ENCODE measurements around the gene SYNPR.

DNA sequence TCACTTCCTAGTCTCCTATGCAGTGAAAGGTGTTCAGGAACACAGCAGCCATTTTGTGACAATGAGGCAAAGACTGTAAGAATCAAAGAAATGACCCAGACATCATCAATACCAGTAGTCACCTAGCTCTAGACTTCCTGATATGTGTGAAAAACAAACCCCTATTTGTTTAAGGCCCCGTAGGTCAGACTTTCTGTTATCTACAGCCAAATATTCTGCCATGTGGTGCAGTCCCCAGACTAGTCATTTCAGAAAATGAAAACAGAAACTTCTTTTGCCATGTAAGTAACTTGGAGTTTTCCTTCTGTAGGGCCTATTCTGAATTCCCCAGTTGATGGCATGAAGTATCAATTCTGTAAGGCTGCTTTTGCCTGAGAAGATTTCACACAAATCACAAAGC lies 192.6 kb downstream of the SYNPR start:
- TF ChIP-seq, protein P1, sequence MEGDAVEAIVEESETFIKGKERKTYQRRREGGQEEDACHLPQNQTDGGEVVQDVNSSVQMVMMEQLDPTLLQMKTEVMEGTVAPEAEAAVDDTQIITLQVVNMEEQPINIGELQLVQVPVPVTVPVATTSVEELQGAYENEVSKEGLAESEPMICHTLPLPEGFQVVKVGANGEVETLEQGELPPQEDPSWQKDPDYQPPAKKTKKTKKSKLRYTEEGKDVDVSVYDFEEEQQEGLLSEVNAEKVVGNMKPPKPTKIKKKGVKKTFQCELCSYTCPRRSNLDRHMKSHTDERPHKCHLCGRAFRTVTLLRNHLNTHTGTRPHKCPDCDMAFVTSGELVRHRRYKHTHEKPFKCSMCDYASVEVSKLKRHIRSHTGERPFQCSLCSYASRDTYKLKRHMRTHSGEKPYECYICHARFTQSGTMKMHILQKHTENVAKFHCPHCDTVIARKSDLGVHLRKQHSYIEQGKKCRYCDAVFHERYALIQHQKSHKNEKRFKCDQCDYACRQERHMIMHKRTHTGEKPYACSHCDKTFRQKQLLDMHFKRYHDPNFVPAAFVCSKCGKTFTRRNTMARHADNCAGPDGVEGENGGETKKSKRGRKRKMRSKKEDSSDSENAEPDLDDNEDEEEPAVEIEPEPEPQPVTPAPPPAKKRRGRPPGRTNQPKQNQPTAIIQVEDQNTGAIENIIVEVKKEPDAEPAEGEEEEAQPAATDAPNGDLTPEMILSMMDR (IDR thresholded peaks at IDR 0.05; ENCODE audit: borderline replicate concordance, extremely low read depth, low read length, poor library complexity, severe bottlenecking) = no peak
- no peak for TF ChIP-seq EZH2 (IDR thresholded peaks at IDR 0.05; ENCODE audit: borderline replicate concordance, low read depth, low read length, severe bottlenecking)
